Measurements from ENCODE around the gene PGAM2. TPM values are rescaled to one million over a fixed set of nuclear protein-coding genes. Genes with fewer than 3 reads are reported as not detected.

The PGAM2 gene
- total RNA-seq, 1 donor from 2014 or later = not detected

DNA sequence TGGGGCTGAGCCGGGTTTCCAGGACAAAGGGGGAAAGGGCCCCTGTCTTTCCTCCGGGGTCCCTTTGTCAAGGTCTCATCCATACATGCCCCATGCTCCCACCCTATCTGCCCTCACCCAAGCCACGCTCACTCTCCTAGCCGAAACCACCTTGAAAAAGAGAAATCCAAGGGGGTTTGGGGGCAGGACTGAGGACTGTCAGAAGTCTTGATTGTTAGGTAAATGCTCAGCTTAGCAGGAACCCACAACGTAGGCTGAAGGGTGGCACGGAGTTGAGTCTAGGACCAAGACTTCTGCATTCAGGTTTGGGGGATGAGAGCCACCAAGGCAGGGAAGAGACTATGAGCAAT is 719 bp upstream of the PGAM2 start:
- Histone ChIP-seq H3K27me3 (no peaks in the 10 kb centered on the region), H3K9me3 (no peaks in the 10 kb centered on the region), H3K27ac (peak overlapping the region in 1 of 2 donors; percentile 3), H3K4me1 (peaks cover 9 to 20% of the 10 kb centered on the region in 2 donors), H3K36me3 (peaks cover 7 to 12% of the 10 kb centered on the region in 2 donors), H3K4me3 (no peak overlapping the region)
- intact Hi-C loops (cut with DNase I) = no loop called here
- TF ChIP-seq, protein P1, sequence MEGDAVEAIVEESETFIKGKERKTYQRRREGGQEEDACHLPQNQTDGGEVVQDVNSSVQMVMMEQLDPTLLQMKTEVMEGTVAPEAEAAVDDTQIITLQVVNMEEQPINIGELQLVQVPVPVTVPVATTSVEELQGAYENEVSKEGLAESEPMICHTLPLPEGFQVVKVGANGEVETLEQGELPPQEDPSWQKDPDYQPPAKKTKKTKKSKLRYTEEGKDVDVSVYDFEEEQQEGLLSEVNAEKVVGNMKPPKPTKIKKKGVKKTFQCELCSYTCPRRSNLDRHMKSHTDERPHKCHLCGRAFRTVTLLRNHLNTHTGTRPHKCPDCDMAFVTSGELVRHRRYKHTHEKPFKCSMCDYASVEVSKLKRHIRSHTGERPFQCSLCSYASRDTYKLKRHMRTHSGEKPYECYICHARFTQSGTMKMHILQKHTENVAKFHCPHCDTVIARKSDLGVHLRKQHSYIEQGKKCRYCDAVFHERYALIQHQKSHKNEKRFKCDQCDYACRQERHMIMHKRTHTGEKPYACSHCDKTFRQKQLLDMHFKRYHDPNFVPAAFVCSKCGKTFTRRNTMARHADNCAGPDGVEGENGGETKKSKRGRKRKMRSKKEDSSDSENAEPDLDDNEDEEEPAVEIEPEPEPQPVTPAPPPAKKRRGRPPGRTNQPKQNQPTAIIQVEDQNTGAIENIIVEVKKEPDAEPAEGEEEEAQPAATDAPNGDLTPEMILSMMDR (IDR thresholded peaks at IDR 0.05) = no peak
- DNase-seq (ENCODE audit: low spot score in 2 of 2) = no peak

DNA sequence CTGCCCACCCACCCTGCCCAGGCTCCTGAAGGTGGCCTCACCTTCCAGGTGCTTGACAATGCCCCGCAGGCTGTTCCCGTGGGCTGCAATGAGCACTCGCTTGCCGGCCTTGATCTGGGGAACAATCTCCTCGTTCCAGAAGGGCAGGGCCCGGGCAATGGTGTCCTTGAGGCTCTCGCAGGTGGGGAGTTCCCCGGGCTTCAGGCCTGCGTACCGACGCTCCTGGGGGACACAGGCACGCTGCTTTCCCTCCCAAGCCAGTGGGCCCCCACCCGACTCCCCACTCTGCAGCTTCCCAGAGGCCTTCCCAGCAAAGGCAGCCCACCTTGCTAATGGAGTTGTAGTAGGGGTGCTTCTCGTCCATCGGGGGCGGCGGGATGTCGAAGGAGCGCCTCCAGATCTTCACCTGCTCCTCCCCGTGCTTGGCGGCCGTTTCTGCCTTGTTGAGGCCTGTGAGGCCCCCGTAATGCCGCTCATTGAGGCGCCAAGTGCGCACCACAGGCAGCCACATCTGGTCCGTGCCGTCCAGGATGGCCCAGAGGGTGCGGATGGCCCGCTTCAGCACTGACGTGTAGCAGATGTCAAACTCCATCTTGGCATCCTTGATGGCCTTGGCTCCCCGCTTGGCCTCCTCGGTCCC is 456 bp downstream of the PGAM2 start:
- H3K4me3 ChIP-seq = peak overlapping the region; percentile 4 to 33
- peak overlapping the region; percentile 3 to 47 for H3K27ac ChIP-seq
- TF ChIP-seq, protein P1 (IDR thresholded peaks at IDR 0.05) = no peak
- no peak for DNase-seq (ENCODE audit: low spot score in 2 of 2)
- no peaks in the 10 kb centered on the region for H3K27me3 ChIP-seq
- peaks cover 18 to 24% of the 10 kb centered on the region in 2 donors for H3K36me3 ChIP-seq
- H3K9me3 ChIP-seq = no peaks in the 10 kb centered on the region
- intact Hi-C loops (cut with DNase I) = loop anchor here (2.0 kb wide), 1 partner anchor 20 kb away; the partner anchor contains the start of gene DBNL
- peaks cover 9 to 20% of the 10 kb centered on the region in 2 donors for H3K4me1 ChIP-seq

DNA sequence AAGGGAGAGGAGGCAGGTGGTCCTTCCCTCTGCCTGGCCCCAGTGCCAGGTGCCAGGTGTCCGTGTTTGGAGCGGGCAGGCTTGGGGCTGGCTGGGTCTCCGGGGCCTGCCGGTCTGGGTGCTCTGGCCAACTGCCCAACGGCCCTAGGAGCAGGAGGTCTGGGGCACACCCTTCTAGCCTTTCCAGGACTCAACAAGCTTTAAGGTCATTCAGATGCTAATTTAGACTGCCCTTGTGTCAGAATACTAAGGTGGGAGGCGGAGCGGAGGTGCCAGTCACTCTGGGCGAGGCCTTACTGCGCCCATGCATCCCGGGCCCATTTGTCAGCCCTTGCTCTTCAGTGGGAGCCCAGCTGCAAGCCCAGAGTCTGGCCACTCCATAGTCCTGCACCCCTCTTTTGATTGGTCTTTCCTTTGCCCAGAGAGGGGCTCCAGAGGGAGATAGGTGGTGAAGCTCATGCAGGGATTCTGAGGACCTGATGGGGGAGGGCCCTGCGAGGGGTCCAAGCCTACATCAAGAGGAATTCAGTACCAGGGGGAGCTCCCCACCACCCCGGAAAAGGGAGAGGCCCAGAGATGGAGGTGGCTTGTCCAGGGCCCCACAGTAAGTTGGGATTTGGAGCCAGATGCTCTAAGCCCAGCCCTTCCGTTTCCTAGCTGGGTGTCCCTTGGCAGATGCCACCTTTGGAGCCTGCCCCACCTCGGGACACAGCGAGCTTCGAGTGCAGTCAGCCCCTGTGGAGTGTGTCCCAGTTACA is 1.3 kb downstream of the PGAM2 start:
- DNase-seq (ENCODE audit: low spot score in 2 of 2) = no peak
- TF ChIP-seq, protein P1 (IDR thresholded peaks at IDR 0.05) = no peak
- Histone ChIP-seq H3K4me3 (no peak overlapping the region), H3K27ac (no peak overlapping the region), H3K27me3 (no peaks in the 10 kb centered on the region), H3K36me3 (peaks cover 27 to 33% of the 10 kb centered on the region in 2 donors), H3K4me1 (peaks cover 9 to 20% of the 10 kb centered on the region in 2 donors), H3K9me3 (no peaks in the 10 kb centered on the region)
- intact Hi-C loops (cut with DNase I) = loop anchor here (2.0 kb wide), 1 partner anchor 19 kb away; the partner anchor contains the start of gene DBNL

DNA sequence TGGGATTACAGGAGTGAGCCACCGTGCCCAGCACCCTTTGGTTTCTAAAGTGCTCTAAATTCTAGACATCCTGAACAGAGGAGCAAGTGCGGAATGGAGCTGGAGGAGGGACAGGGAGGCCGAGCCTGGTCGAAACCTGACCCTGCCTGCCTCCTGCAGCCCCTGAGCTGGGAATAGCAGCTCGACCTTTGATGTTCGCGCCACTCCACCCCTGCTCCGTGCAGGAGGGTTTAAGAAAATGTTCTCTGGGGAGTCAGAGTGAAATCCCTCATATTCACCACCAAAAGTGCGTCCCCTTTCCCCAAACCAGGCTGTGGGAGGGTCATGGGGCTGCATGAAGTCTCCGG is 1.8 kb downstream of the PGAM2 start:
- H3K27ac ChIP-seq = no peak overlapping the region
- TF ChIP-seq, protein P1 (IDR thresholded peaks at IDR 0.05) = no peak
- intact Hi-C loops (cut with DNase I) = no loop called here
- no peak for DNase-seq (ENCODE audit: low spot score in 2 of 2)
- H3K27me3 ChIP-seq = no peaks in the 10 kb centered on the region
- no peak overlapping the region for H3K4me3 ChIP-seq
- no peaks in the 10 kb centered on the region for H3K9me3 ChIP-seq
- peaks cover 32 to 38% of the 10 kb centered on the region in 2 donors for H3K36me3 ChIP-seq
- peaks cover 9 to 20% of the 10 kb centered on the region in 2 donors for H3K4me1 ChIP-seq

DNA sequence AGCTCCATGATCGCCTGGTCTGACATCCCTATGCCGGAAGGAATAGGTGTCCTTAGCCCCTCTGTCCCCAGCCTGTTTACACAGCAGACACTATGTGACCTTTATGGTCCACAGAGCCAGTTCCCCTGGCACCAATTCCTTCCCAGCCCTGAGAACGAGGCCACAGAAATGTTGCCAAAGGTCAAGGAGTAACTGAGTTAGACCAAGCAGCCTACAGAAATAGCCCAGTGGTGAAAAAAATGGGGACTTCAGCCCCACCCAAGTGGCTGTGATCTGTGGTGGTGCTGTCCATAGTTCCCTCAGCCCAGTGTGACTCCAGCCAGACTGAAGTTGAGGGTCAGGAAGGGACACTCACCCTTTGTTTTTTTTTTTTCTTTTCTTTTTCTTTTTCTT is 2.5 kb downstream of the PGAM2 start:
- Histone ChIP-seq H3K36me3 (peaks cover 38 to 44% of the 10 kb centered on the region in 2 donors), H3K4me1 (peaks cover 9 to 20% of the 10 kb centered on the region in 2 donors), H3K27me3 (no peaks in the 10 kb centered on the region), H3K4me3 (no peak overlapping the region), H3K9me3 (no peaks in the 10 kb centered on the region), H3K27ac (no peak overlapping the region)
- TF ChIP-seq, protein P1 (IDR thresholded peaks at IDR 0.05) = no peak
- DNase-seq (ENCODE audit: low spot score in 2 of 2) = no peak
- intact Hi-C loops (cut with DNase I) = no loop called here

Data from ascending aorta (tissue), 2 donors.